ENCODE results near the gene KRT17. TPM values are rescaled to one million over a fixed set of nuclear protein-coding genes. Genes with fewer than 3 reads are reported as not detected.
"Not testable (repeated sequence)": the region's sequence is repeated elsewhere in the genome, so short reads cannot be mapped to it uniquely, and the experiment has no call there.

Gene KRT17
- total RNA-seq, 2 donors from 2014 or later, result not detected

GRCh38 chr17:41628073-41628370 lies 3.6 kb upstream of the KRT17 start:
- 100% methylated on average over 1 of the region's 1 CpG; no CpG with 5 or more reads in 1 of the 2 experiments for WGBS, 2 experiments (ENCODE audit: insufficient coverage in 1 of 2, insufficient read length in 1 of 2)
- not testable (repeated sequence) for H3K4me1 ChIP-seq (ENCODE audit: control insufficient read depth, insufficient read depth, low read length); H3K4me1 Mint-ChIP-seq; H3K9me3 Mint-ChIP-seq; H3K36me3 Mint-ChIP-seq (ENCODE audit: low read depth); H3K36me3 ChIP-seq (ENCODE audit: control insufficient read depth, insufficient read depth, low read length); H3K9ac ChIP-seq (ENCODE audit: extremely low read depth, low read length, poor library complexity, severe bottlenecking); H3K27ac Mint-ChIP-seq; H3K4me3 ChIP-seq (ENCODE audit: low read length); H3K27ac ChIP-seq (ENCODE audit: low read depth, low read length); H3K27me3 ChIP-seq (ENCODE audit: control insufficient read depth, insufficient read depth, low read length, poor library complexity, severe bottlenecking); H3K9me3 ChIP-seq (ENCODE audit: control insufficient read depth, low read length); H3K4me3 Mint-ChIP-seq; H3K27me3 Mint-ChIP-seq (ENCODE audit: insufficient read depth); DNase-seq

GRCh38 chr17:41627316-41628072 lies 3.1 kb upstream of the KRT17 start:
- H3K27ac Mint-ChIP-seq, result no peak overlapping the region
- Histone ChIP-seq H3K9ac (ENCODE audit: extremely low read depth, low read length, poor library complexity, severe bottlenecking) (no peak overlapping the region), H3K36me3 (ENCODE audit: control insufficient read depth, insufficient read depth, low read length) (no peaks in the 10 kb centered on the region), H3K27ac (ENCODE audit: low read depth, low read length) (no peak overlapping the region), H3K9me3 (ENCODE audit: control insufficient read depth, low read length) (no peaks in the 10 kb centered on the region), H3K4me3 (ENCODE audit: low read length) (no peak overlapping the region), H3K4me1 (ENCODE audit: control insufficient read depth, insufficient read depth, low read length) (no peaks in the 10 kb centered on the region), H3K27me3 (ENCODE audit: control insufficient read depth, insufficient read depth, low read length, poor library complexity, severe bottlenecking) (no peaks in the 10 kb centered on the region)
- no peak overlapping the region for H3K4me3 Mint-ChIP-seq
- peak; percentile 79 for DNase-seq
- peaks cover 3% of the 10 kb centered on the region for H3K27me3 Mint-ChIP-seq (ENCODE audit: insufficient read depth)
- 90 to 97% methylated on average over 19 to 23 of the region's 23 CpGs for WGBS, 2 experiments (ENCODE audit: insufficient coverage in 1 of 2, insufficient read length in 1 of 2)
- H3K9me3 Mint-ChIP-seq, result no peaks in the 10 kb centered on the region
- H3K4me1 Mint-ChIP-seq, result no peaks in the 10 kb centered on the region
- TF ChIP-seq CTCF (conservative IDR thresholded peaks at IDR 0.05), result peak; percentile 57
- no peaks in the 10 kb centered on the region for H3K36me3 Mint-ChIP-seq (ENCODE audit: low read depth)

GRCh38 chr17:41626914-41627295 lies 2.5 kb upstream of the KRT17 start:
- H3K4me3 Mint-ChIP-seq; DNase-seq; H3K36me3 Mint-ChIP-seq (ENCODE audit: low read depth); H3K27me3 Mint-ChIP-seq (ENCODE audit: insufficient read depth); H3K9ac ChIP-seq (ENCODE audit: extremely low read depth, low read length, poor library complexity, severe bottlenecking); H3K27me3 ChIP-seq (ENCODE audit: control insufficient read depth, insufficient read depth, low read length, poor library complexity, severe bottlenecking); H3K9me3 Mint-ChIP-seq; H3K27ac Mint-ChIP-seq; H3K9me3 ChIP-seq (ENCODE audit: control insufficient read depth, low read length); H3K36me3 ChIP-seq (ENCODE audit: control insufficient read depth, insufficient read depth, low read length); H3K4me3 ChIP-seq (ENCODE audit: low read length); H3K4me1 ChIP-seq (ENCODE audit: control insufficient read depth, insufficient read depth, low read length); H3K4me1 Mint-ChIP-seq; H3K27ac ChIP-seq (ENCODE audit: low read depth, low read length): not testable (repeated sequence)
- WGBS, 2 experiments (ENCODE audit: insufficient coverage in 1 of 2, insufficient read length in 1 of 2), result 85 to 88% methylated on average over 4 to 5 of the region's 5 CpGs

GRCh38 chr17:41626028-41626913 lies 1.9 kb upstream of the KRT17 start:
- not testable (repeated sequence) for H3K36me3 Mint-ChIP-seq (ENCODE audit: low read depth); H3K27me3 ChIP-seq (ENCODE audit: control insufficient read depth, insufficient read depth, low read length, poor library complexity, severe bottlenecking); H3K4me1 ChIP-seq (ENCODE audit: control insufficient read depth, insufficient read depth, low read length); H3K9me3 Mint-ChIP-seq; H3K27ac ChIP-seq (ENCODE audit: low read depth, low read length); H3K4me3 ChIP-seq (ENCODE audit: low read length); H3K9ac ChIP-seq (ENCODE audit: extremely low read depth, low read length, poor library complexity, severe bottlenecking); H3K9me3 ChIP-seq (ENCODE audit: control insufficient read depth, low read length); H3K36me3 ChIP-seq (ENCODE audit: control insufficient read depth, insufficient read depth, low read length); H3K4me3 Mint-ChIP-seq; H3K4me1 Mint-ChIP-seq; H3K27ac Mint-ChIP-seq; H3K27me3 Mint-ChIP-seq (ENCODE audit: insufficient read depth)
- TF ChIP-seq CTCF (conservative IDR thresholded peaks at IDR 0.05), result peak; percentile 34
- DNase-seq, result peak; percentile 43
- WGBS, 2 experiments (ENCODE audit: insufficient coverage in 1 of 2, insufficient read length in 1 of 2), result 82 to 95% methylated on average over 3 to 16 of the region's 17 CpGs
